GM21447 (cell line): ENCODE data around the gene B4GALT5.
A peak's percentile ranks its signal among the peaks of the same experiment; 100 is the strongest.

Experiments used
- ATAC-seq: cut with Tn5 transposase; IDR thresholded peaks from one replicate; pipeline ENCODE4 v1.9.1; 2021; ENCODE audit not compliant: unreplicated experiment

B4GALT5 gene

DNA sequence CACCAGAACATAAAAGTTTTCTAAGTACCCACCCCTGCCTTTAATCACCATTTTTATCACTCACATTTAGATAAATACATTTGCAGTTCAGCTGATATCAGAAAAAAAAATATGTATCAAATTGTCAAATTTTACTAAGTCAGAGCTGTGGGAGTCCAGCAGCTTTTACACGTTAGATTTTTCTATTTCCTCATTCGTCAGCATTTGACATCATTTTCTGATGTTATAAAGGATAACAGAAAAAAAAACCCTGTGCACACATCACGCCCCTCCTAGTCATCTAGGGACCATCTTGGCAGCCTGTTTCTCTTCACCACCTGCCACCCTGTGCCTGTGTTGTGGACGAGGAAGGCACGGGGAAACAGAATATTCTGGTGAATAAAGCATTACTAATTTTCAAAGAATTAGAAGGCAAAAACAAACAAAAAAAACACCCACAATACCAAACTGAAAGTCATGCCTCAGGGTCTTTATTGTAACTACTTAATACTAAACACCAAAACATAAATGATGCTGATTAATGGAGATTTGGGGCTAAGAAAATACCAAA lies 12.4 kb downstream of the B4GALT5 start:
- no peak for ATAC-seq

DNA sequence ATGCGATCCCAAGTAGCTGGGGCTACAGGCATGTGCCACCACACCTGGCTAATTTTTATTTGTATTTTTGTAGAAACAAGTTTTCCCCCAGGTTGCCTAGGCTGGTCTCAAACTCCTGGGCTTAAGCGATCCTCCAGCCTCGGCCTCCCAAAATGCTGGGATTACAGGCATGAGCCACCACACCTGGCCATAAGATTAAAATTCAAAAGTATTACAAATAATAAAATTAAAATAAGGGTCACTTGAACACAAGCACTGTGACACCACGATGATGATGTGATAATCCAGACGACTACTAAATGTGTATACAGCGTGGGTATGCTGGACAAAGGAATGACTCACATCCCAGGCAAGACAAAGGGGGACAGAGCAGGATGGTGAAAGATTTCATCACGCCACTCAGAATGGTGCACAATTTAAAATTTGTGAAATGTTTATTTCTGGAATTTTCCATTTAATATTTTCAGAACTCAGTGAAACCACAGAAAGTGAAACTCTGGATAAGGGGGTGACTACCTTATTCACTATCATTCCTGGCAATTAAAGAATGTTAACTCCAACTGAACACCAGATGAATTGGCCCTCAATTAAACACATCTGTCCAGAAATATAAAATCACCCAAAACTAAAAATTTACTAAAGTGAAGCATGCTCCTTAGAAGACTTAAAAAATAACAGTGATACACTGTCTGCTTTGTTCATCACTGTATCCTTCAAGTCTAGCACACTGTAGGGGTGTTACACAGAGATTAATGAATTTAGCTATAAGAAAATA lies 13.1 kb downstream of the B4GALT5 start:
- no peak for ATAC-seq

DNA sequence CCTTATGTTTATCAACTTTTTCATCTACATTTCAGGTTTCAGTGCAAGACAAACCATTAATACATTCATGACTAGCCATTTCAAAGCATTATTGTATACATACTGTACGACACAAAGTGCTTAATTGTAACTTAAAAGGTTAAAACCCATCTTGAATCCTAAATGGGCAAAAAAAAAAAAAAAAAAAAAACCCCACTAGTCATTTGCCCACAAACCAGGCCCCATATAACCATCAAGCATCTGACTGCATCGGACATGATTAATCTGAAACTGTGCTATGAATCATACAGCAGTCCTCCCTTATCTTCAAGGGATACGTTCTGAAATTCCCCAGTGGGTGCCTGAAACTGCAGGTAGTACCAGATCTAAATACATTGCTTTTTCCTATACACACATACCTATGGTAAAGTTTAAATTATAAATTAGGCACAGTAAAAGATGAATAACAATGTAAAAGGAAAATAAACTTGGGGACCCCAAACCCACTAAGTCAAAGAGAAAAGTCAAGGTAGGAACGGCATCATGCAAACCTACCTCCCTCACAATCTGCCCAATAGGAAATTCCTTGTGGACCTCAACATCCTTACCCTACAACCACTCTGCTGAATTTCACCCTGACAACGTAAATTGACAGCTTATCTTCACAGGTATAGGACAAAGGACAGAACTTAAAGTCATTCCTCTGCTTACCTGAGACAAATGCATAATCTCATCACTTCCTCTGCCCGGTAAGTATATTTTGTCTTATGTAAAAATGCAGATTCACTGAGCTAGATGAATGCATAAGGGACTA lies 14.3 kb downstream of the B4GALT5 start:
- ATAC-seq = peak; percentile 76

DNA sequence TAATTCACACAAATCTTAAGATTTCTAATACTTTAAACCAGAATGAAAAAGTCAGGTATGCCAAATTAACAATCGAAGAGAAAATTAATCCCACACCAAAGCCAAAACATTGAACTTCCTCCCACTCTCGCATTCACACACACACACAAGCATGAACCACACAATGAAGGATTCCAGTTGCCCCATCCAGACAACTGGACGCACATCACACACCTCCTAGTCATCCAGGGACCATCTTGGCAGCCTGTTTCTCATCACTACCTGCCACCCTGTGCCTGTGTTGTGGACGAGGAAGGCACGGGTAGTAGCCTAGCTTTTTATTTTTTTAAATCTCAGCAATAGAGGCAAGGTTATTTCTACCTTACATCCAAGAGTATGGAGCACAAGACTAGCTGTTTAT lies 15.2 kb downstream of the B4GALT5 start:
- no peak for ATAC-seq

DNA sequence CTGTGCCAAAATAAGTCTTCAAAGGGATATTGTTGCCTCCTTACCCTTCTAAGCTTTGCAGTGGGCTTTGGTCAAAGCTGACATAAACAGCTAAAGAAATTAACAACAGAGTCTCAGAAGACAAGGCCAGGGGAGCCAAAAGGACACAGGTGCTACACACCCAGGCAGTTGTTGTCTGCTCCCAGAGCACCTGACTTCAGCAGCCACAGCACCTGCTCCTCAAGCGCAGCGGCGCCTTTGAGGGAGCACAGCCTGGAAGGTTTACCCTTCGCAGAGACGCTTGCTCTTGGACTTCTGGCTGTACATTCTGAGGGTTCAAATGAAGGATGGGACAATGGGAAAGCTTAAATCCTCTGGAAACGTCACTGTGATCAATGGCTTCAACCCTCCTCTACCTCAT lies 16.6 kb downstream of the B4GALT5 start:
- ATAC-seq = no peak

DNA sequence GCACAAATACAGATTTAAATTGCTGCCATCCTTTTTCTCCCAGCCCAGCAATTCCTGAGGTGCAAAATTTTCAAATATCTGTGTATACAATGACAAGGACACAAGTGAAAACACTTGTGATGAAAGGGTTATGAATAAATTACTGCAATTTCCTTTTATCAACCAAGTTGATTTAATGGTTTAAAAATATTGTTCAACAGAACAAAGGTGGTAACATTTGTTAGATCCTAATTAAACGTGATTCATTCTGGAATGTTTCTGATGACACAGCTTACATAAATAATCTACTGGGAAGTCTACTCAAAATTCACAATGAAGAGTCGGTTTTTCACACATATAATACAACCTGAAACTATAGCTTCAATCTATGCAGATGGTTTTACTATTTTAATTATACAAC lies 17.1 kb downstream of the B4GALT5 start:
- ATAC-seq = no peak

DNA sequence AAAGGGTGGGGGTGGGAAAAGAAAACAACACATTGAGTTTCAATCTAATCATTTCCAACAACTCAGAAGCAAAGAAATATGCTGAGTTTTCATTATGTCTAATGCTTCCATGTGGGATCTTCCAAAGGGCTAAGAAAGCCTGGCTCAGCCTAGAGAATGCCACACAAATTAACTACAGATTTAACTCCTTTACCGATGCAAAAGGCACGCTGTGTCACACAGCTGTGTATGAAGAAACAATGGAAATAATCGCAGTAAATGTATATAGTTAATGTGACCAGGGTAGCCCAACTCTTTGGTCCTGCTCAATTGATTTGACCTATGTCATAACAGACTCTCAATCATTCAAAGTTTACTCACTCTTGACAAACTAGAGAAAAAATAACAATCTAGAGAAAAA lies 17.8 kb downstream of the B4GALT5 start:
- no peak for ATAC-seq

DNA sequence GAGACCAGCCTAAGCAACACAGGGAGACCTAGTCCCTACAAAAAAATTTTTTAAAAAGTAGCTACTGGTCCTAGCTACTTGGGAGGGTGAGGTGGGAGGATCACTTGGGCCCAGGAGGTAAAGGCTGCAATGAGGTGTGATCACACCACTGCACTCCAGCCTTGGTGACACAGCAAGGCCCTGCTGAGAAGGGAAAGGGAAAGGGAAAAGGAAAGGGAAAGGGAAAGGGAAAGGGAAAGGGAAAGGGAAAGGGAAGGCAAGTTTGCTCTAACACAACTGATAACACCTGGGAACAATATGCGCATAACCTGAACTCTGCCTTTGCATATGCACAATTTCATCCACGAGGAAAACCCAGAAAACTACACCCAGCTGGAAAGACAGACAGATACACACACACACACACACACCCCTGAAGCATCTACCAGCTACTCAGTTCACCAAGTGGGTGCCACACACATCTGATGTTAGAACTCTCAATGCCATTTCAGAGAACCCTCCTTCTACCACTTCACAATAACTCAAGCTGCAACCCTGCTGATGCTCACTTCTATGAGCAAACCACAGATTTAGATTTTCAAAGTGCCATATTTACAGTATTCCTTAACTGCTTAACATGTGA lies 19.1 kb downstream of the B4GALT5 start:
- ATAC-seq = no peak

DNA sequence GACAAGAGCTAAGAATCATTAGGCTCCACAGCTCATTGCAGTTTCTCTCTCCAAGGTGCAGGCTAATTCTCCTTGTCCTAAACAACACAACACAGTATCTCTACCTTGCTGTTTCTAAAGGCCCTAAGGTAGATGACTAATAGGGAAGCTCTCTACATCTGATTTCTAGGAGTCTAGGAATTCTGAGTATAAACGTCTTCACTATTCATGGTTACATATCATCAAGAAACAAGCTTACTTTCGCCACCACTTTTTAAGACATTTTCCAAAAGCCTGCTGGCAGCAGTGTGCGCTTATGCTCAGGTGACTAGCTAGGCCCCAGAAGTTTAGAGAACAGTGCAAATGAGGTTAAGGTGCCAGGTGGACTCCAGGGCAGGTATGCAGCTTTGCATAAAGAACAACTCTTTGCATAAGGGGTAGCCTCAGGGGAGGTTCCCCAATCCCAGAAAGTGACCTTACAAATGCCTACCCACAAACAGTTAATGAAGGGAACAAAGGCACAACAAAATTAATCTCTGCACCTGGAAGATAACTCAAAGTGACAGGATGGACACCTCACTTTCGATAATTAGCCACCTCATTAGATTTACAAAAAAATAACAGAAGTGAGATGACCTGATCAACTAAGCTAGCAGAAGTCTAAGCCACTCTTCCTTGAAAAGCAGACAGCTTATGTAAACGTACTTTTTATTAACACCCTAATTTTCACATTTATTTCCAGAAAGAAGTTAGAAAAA lies 20.1 kb downstream of the B4GALT5 start:
- ATAC-seq = no peak

DNA sequence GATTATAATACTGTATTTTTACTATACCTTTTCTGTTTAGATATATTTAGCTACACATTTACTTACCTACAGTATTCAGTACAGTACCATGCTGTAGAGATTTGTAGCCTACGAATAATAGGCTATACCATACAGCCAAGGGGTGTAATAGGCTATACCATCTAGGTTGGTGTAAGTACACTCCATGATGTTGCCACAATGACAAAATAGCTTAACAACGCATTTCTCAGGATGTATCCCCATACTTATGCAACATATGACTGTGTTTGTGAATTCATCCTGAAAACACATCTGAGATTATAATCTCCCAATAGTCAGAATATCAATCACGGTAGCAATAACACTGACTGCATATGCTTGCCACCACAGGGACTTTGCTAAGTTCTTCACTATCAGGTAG lies 20.7 kb downstream of the B4GALT5 start:
- ATAC-seq = no peak

DNA sequence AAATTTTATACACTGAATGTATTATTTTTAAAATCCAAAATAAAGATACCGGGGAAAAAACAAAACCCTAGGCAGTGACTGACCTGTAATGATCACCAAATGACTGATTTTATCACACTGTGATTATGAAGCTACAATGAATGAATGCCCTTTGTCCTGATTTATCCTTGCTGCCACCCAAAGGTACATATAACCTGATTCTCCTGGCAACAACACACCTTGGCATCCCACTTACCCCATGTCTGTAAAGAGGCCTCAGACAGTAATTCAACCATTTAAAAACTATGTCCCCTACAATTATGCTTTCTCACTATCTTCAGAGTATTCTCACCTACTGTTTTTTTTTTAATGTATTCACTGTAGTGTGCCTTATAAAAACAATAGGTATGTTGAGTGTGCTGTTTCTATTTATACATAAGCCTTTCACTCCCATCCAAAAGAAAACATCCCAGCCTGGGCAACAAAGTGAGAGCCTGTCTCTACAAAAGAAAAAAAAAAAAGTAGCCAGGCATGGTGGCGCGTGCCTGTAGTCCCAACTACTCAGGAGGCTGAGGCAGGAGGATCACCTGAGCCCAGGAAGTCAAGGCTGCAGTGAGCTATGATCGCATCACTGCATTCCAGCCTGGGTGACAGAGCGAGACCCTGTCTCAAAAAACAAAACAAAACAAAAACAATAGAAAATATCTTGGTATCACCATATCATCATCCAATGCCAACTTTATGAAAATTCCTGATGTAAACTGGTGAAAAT lies 21.7 kb downstream of the B4GALT5 start:
- no peak for ATAC-seq

DNA sequence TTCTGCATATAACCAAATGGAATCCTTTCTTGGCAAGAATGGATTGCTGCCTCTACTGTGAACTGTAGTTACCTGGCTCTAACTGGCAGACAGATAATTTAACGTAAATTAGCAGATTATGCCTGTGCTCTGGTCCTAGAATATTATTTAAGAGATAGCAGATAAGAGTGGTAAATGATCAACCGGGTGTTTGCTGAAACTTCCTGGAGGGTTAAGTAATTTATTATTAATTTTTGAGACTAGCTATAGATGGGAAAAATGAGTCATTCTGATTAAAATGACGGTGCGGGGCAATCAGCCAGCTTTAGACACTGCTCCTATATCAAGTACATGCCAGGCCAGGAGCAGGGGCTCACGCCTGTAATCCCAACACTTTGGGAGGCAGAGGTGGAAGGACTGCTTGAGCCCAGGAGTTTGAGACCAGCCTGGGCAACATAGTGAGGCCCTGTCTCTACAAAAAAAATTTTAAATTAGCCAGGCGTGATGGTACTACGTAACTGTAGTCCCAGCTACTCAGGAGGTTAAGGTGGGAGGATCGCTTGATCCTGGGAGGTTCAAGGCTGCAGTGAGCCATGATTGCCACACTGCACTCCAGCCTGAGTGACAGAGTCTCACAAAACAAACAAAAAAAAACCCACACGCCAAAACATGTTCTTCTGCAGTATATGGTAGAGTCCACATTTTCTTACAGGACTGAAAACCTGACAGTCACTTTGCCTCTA lies 22.6 kb downstream of the B4GALT5 start:
- no peak for ATAC-seq

DNA sequence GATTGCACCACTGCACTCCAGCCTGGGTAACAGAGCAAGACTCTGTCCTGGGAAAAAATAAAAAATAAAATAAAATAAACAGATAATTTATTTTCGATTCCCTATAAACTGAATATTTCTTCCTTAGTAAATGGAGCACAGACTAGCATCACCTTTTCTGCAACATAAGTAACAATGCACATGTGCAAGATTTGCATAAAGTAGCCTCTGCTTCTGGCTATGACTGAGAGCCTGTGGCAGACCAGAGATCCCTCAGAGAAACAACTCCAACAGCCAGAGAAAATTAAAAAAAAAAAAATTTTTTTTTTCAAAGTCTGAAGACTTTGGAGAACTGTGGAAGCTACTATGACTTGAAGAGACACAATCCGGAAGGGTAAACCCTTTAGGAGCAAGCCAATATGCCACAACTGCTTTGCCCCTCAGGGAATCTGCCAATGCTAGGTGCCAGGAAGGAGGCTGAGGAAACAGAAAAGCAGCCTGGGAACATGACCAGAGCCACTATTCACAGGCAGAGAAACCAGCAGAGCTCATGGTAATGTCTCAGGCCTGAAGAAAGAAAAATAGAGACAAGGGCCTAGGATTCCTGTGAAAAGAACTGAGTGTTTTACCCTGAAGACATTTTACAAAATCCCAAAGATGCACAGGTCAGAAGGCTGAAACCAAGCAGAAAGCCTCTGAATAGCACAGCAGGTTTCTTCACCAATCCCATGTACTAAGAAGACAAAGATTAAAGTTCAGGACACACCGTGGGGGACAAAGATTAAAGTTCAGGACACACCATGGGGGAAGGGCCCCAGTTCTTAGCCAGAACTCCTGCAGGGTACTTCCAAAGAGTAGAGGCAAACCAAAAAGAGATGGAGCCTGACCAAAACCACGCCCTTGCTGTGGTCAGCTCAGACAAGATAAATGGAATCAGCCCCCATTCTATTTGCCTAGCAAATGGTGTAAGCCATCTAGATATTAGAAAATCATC lies 25.8 kb downstream of the B4GALT5 start:
- no peak for ATAC-seq

DNA sequence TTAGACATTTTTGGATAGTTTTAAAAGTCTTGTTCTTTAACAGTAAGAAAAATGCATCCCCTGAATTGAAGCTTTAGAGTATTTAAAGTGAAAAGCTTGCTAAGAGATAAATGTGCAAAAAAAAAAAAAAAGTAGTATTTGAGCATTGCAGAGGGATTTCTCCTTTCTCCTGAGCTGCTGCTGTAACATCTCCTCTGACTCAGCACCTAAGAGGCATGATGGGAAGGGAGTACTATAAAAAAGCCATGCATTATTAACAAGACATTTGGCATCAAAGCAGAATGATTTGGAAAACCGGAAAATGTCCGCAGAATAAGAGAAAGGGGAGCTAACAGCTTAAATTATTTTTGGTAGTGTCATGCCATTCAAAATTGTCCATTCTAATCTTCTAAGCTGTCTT lies 27.9 kb downstream of the B4GALT5 start:
- ATAC-seq = no peak

DNA sequence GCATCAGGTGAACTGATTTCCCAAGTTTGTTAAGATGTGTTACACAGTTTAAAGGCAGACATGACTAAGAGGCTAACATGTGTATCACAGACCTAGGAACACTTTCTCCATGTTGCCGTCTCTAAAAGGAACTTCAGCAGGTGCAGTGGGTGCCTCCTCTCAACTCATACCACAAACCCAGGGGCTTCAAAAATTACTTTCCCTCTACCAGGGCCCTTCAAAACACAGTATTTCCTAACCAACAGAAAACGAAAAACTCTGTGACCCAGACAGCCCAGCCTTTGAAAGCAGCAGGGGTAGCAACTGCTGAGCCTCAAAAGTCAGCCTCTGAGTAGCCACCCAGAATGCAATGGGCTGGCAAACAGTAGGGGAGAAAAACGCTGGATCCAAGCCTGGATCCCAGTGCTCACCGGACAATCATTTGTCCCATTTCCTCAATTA lies 28.5 kb downstream of the B4GALT5 start:
- no peak for ATAC-seq

DNA sequence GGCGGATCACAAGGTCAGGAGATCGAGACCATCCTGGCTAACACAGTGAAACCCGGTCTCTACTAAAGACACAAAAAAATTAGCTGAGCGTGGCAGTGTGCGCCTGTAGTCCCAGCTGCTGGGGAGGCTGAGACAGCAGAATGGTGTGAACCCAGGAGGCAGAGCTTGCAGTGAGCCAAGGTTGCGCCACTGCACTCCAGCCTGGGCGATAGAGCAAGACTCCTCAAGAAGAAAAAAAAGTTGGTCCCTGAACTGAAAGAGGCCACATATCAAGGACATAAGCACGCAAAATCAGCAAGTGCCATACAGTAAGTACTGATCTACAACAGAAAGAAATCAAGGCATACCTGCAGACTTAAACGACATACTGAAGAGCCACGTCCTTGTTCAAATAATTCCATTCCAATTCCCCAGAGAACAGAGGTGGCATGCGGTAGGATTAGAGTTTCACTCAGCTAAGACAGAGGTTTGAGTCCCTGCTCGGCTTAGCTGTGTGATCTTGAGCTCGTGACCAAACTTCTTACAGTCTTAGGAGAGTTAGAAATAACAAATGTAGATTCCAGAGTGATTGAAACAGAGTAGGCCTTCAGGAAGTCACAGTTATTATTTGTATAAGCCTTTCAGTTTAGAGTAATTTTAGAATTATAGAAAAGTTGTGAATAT lies 29.2 kb downstream of the B4GALT5 start:
- no peak for ATAC-seq

DNA sequence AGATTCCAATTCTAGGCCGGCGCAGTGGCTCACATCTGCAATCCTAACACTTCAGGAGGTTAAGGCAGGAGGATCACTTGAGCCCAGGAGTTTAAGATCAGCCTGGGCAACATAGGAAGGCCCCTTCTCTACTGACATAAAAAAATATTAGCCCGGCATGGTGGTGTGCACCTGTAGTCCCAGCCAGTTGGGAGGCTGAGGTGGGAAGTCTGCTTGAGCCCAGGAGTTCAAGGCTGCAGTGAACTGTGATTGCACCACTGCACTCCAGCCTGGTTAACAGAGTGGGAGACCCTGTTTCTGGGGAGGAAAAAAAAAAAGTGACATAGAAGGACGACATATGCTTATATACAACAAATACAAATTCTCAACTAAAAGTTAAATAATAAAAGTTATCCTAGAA lies 30.9 kb downstream of the B4GALT5 start:
- ATAC-seq = no peak

DNA sequence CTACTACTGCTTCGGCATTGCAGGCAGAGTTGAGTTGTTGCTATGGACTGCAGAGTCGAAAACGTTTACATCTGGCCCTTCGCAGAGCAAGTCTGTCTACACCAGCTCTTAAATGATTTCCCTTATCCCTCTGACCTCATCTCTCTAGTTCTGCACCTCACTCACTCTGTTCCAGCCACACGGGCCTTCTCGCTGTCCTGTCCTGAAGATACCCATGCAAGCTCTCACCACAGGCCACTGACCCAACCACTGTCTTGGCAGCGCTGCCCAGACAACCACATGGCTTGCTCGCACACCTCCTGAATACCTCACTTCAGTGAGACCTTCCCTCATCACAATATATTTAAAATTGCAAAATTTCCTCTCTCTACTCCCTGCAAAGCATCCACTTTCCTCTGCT lies 31.4 kb downstream of the B4GALT5 start:
- no peak for ATAC-seq
